ENCODE data around the gene MUC12. TPM values are rescaled to one million over a fixed set of nuclear protein-coding genes. Genes with fewer than 3 reads are reported as not detected.

MUC12 gene
- total and polyA plus RNA-seq, 4 donors = 1.4 to 5.5 (median 2.8) TPM

GRCh38 chr7:100968650-100969049 lies 715 bp upstream of the MUC12 start:
- no peak overlapping the region for H3K4me3 ChIP-seq
- H3K9me3 ChIP-seq (ENCODE audit: control insufficient read depth in 4 of 4, insufficient read depth in 3 of 4, low read length in 3 of 4) = peaks cover 0 to 6% (median 0%) of the 10 kb centered on the region in 4 donors
- TF ChIP-seq, protein P1, sequence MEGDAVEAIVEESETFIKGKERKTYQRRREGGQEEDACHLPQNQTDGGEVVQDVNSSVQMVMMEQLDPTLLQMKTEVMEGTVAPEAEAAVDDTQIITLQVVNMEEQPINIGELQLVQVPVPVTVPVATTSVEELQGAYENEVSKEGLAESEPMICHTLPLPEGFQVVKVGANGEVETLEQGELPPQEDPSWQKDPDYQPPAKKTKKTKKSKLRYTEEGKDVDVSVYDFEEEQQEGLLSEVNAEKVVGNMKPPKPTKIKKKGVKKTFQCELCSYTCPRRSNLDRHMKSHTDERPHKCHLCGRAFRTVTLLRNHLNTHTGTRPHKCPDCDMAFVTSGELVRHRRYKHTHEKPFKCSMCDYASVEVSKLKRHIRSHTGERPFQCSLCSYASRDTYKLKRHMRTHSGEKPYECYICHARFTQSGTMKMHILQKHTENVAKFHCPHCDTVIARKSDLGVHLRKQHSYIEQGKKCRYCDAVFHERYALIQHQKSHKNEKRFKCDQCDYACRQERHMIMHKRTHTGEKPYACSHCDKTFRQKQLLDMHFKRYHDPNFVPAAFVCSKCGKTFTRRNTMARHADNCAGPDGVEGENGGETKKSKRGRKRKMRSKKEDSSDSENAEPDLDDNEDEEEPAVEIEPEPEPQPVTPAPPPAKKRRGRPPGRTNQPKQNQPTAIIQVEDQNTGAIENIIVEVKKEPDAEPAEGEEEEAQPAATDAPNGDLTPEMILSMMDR (IDR thresholded peaks at IDR 0.05; ENCODE audit: control extremely low read depth, extremely low read depth) = no peak
- no peaks in the 10 kb centered on the region for H3K36me3 ChIP-seq (ENCODE audit: control insufficient read depth in 4 of 4, insufficient read depth in 4 of 4, low read length in 4 of 4)
- DNase-seq (no peak), ATAC-seq (ENCODE audit: insufficient read depth, low FRiP score) (no peak)
- H3K27me3 ChIP-seq (ENCODE audit: control insufficient read depth in 3 of 3, insufficient read depth in 3 of 3, low read length in 2 of 3) = peaks cover 6 to 69% (median 31%) of the 10 kb centered on the region in 3 donors
- 17 to 18% methylated on average over 3 of the region's 3 CpGs for WGBS, 2 donors
- no peak overlapping the region for H3K27ac ChIP-seq (ENCODE audit: low read depth in 1 of 2, low read length in 1 of 2)
- H3K4me1 ChIP-seq (ENCODE audit: control insufficient read depth in 5 of 5, insufficient read depth in 5 of 5, low read length in 5 of 5) = peaks cover 0 to 15% (median 5%) of the 10 kb centered on the region in 5 donors
- no peak overlapping the region for H3K9ac ChIP-seq (ENCODE audit: insufficient read depth in 1 of 2, low read length in 2 of 2)

- H3K4me3 ChIP-seq = no peak overlapping the region
- H3K9ac ChIP-seq (ENCODE audit: insufficient read depth in 1 of 2, low read length in 2 of 2) = no peak overlapping the region
- 53% methylated on average over 14 of the region's 14 CpGs for WGBS, 2 donors
- ATAC-seq (ENCODE audit: insufficient read depth, low FRiP score) = no peak
- no peak overlapping the region for H3K27ac ChIP-seq (ENCODE audit: low read depth in 1 of 2, low read length in 1 of 2)
- peaks cover 0 to 5% (median 4%) of the 10 kb centered on the region in 5 donors for H3K4me1 ChIP-seq (ENCODE audit: control insufficient read depth in 5 of 5, insufficient read depth in 5 of 5, low read length in 5 of 5)
- peaks cover 3 to 44% (median 11%) of the 10 kb centered on the region in 3 donors for H3K27me3 ChIP-seq (ENCODE audit: control insufficient read depth in 3 of 3, insufficient read depth in 3 of 3, low read length in 2 of 3)
- H3K36me3 ChIP-seq (ENCODE audit: control insufficient read depth in 4 of 4, insufficient read depth in 4 of 4, low read length in 4 of 4) = no peaks in the 10 kb centered on the region
- TF ChIP-seq, protein P1 (IDR thresholded peaks at IDR 0.05; ENCODE audit: control extremely low read depth, extremely low read depth) = no peak
- peaks cover 0 to 5% (median 0%) of the 10 kb centered on the region in 4 donors for H3K9me3 ChIP-seq (ENCODE audit: control insufficient read depth in 4 of 4, insufficient read depth in 3 of 4, low read length in 3 of 4)
- no peak for DNase-seq
Observed at GRCh38 chr7:100971111-100972001, 2.0 kb downstream of the MUC12 start.

GRCh38 chr7:100972002-100972347 lies 2.6 kb downstream of the MUC12 start:
- 55 to 61% methylated on average over 7 of the region's 7 CpGs for WGBS, 2 donors
- peaks cover 3 to 38% (median 6%) of the 10 kb centered on the region in 3 donors for H3K27me3 ChIP-seq (ENCODE audit: control insufficient read depth in 3 of 3, insufficient read depth in 3 of 3, low read length in 2 of 3)
- no peak for DNase-seq

More at GRCh38 chr7:100972002-100972347, 2.6 kb downstream of the MUC12 start:
- Histone ChIP-seq H3K27ac (ENCODE audit: low read depth in 1 of 2, low read length in 1 of 2) (no peak overlapping the region), H3K9me3 (ENCODE audit: control insufficient read depth in 4 of 4, insufficient read depth in 3 of 4, low read length in 3 of 4) (peaks cover 0 to 2% (median 0%) of the 10 kb centered on the region in 4 donors), H3K4me1 (ENCODE audit: control insufficient read depth in 5 of 5, insufficient read depth in 5 of 5, low read length in 5 of 5) (no peaks in the 10 kb centered on the region), H3K36me3 (ENCODE audit: control insufficient read depth in 4 of 4, insufficient read depth in 4 of 4, low read length in 4 of 4) (no peaks in the 10 kb centered on the region), H3K9ac (ENCODE audit: insufficient read depth in 1 of 2, low read length in 2 of 2) (no peak overlapping the region), H3K4me3 (no peak overlapping the region)
- TF ChIP-seq, protein P1 (IDR thresholded peaks at IDR 0.05; ENCODE audit: control extremely low read depth, extremely low read depth) = no peak
- no peak for ATAC-seq (ENCODE audit: insufficient read depth, low FRiP score)

All from lung (tissue), 12 donors.